HG02981 (cell line): ENCODE measurements around the gene VIT.

ENCODE experiments used
- ATAC-seq: cut with Tn5 transposase; IDR thresholded peaks from one replicate; pipeline ENCODE4 v1.9.1; 2021; ENCODE audit warnings: mild to moderate bottlenecking, moderate library complexity; ENCODE audit not compliant: unreplicated experiment

Gene VIT

DNA sequence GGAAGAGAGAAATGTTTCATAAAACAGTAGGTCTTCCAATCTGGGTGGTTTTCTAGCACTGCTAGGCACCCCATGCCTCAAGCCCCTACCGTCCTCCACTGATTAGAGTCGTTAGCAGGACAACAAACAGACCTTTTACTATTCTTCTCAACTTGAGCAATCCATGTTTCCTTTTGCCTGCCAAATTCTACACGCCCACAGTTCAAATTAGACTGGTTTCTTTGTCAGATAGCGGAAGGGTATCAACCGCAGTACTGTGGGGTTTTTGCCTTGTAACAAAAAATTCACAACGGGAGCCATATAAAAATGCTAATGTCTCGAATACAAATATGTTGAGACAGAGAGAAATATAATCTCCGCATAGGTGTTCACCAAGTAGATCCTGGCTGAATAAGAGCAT, 59.9 kb downstream of the VIT start:
- no peak for ATAC-seq

DNA sequence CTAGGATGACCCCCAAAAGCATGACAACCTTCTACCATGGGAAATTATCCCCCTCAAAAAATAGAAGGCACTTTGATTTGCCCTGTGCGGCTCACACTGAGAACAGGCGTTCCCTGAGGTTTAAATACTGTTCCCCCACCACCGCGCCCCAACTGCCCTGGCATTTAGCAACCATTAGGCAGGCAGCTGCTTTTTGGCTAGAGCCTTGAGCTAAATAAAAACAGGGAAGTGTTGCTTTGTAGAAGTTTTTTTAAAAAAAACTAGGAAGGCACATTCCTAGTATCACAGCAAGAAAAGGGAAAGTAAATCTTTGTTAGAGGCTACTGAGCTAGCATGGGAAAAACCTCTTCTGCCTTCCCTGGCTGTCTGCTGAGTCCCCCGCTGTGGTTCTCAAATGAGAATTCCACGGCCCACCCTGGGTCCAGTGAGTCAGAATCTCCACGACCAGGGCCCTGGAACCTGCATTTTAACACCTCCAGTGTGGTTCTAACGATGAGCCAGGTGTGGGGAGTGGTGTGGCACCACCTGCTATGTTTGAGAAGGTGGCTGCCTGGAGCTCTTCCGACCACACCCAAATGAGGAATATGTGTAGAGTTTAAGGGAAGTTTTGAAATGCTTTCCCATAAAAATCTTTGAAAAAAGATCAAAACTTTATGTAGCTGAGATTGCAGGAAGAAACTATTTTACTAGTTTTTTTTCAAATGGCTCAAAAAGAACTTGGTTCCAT, 66.4 kb downstream of the VIT start:
- ATAC-seq: no peak

GRCh38 chr2:36769106-36769505, 72.6 kb downstream of the VIT start:
- no peak for ATAC-seq

DNA sequence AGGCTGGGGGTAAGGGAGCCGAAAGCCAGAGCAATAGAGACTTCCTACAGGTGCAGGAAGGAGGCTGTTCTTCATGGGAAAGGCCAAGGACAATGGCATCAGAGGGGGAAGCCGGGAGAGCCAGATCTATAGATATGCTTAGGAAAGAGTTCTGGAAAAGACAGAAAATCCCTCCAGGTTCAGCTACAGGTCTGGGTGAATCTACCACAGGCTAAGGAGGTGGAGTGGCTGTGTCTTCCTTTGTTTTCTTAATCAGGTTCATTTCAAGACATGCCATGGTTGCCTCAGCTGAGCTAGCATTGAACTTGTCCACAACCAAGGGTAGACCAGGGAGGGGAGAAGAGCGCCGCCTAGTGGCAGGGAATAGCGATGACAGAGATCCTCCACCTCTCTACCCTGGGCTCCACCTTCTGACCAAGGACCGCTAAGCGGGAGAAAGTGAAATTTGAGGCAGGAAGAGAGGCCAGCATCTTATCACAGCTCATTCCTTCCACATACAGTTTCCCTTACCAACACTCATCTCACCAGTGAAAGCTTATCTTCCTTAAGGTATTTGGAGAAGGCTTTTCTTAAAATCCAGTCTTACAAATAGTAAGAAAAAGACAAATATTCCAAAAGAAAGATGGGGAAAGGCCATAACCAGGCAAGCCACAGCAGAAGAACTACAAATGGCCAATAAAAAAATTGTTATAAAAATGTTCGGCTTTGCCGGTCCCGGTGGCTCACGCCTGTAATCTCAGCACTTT, 74.2 kb downstream of the VIT start:
- no peak for ATAC-seq

GRCh38 chr2:36771671-36772070, 75.2 kb downstream of the VIT start:
- ATAC-seq: no peak

GRCh38 chr2:36773947-36774346, 77.4 kb downstream of the VIT start:
- ATAC-seq: no peak

DNA sequence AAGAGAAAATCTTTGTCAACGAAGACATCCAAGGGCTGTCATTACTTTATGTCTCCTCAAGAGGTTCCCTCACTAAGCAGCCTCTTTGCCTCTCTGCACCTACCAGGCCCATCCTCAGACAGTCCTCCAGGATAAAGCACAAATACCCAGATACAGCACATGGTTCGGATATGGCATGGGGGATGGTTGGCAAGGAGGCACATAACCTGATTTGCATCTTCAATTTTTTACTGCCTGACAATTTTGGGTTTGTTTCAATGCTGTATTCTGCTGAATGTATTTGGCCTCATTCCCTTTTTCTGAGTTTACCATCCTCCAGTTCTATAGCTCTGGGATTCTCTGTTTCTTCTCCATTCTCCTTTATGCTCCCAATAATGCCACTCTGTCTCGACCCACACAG, 78.8 kb downstream of the VIT start:
- ATAC-seq: no peak

DNA sequence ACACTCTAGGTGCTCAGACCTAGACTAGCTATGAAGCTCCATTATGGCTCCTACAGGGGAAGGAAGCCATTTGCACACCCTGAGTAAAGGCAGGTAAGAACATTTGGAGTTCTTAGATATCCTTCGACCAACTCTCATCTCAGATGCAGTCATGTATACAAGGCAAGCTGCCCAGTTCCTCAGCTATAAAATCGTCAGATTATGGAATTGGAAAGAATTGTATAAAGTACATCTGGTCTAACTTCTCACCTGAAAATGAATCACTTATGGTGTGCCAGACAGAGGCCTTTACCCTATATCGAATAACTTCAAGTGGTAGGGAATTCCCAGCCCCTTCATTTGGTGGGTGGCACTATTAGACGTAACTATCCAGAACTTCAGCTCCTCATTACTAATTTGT, 79.3 kb downstream of the VIT start:
- no peak for ATAC-seq

DNA sequence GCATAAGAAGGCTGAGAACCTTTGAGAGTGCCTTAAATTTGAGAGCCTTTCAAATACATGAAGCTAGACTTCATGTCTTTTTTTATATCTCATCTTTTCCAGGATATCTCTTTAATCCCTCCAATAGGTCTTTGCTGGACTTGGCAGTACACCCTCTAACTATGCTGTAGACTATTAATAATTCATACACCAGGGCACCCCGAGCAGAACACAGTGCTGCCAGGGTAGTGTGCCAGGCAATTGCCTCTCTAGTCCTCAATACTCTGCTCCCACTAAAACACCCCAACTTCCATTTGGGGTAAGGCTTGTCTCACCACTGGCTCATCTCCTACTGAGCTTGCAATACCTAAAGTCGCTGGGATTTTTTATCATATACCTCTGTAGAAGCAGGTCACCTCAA, 80.8 kb downstream of the VIT start:
- ATAC-seq: no peak

DNA sequence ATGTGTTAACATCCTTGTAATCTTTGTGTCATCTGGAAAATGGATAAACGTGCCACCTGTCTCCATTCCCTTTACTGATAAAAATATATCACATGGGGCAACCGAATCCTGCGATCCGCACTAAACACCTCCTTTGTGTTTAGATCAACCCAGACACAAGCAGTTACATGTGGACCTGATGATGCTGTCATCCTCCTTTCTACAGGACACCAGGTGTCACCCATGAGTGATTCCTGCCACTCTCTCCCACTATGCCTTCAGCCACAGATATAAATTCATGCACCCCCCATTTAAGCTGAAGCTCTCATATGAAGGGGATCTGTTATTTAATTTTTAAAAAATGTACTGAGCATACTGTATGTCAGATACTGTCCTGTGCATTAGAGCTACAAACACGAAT, 81.3 kb downstream of the VIT start:
- ATAC-seq: no peak

DNA sequence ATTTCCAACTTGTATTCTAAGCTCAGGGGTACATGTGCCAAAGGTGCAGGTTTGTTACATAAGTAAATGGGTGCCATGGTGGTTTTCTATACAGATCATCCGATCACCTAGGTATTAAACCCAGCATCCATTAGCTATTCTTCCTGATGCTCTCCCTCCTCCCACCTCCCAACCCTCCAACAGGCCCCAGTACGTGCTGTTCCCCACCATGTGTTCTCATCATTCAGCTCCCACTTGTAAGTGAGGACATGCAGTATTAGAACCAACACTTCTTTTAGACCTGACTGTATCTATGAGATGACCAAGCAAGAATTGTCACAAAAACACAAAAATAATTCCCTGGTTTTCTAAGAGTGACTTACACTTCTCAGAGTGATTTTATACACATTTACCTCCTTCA, 83.0 kb downstream of the VIT start:
- no peak for ATAC-seq

GRCh38 chr2:36780231-36780839, 83.8 kb downstream of the VIT start:
- ATAC-seq: peak; percentile 42

DNA sequence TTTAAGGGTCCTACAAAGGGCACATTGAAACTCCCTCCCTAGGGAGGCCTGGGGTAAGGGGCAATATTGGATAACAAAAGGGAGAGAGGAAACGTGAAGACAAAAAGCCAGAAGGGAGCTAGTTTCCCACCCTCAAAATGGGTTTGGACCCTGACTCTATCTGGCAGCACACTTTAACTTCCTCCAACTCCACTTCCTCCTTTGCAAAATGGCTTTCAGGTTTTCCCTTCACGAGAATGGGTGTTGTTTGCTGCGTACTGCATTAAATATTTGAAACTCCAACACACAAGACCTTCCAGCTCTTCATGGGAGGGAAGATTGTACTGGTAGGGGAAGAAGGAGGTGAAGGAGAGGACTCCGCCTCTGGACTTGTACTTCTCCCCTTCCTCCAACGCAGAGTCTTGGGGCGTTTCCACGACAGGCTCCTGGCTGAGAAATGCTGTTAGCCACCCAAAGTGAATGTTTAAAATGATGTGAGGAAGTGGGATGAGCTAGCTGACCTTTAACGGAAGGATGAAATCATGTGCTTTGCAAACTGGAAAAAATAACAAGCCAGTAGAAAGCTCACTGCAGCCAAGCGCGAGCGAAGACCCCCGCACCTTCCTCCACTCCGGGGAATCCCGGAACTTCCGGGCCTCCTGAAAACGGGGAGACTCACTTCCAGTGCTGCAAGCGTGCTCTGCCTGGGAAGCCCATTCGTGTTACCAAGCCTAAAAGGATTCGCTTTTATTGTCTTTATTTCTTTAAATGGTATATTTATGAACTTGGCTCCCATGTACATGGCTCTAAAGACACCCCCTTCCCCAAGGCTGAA, 85.6 kb downstream of the VIT start:
- no peak for ATAC-seq

DNA sequence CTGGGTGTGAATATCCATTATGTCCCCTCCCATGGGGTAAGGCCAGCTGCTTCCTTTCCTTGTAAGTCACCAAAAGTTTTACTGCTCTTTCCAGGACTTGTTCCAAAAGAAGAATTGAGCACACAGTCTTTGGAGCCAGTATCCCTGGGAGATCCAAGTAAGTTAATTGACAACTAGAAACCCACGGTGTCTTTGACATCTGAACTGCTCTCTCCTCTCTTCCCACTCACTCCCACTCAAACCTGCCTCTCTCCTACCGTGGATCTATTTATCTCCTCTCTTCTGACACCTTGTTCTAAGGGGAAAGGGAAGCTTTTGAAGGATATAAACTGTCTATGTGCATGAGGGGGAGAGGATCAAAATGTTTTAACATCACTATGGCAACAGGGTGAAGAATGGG, 86.7 kb downstream of the VIT start:
- no peak for ATAC-seq

DNA sequence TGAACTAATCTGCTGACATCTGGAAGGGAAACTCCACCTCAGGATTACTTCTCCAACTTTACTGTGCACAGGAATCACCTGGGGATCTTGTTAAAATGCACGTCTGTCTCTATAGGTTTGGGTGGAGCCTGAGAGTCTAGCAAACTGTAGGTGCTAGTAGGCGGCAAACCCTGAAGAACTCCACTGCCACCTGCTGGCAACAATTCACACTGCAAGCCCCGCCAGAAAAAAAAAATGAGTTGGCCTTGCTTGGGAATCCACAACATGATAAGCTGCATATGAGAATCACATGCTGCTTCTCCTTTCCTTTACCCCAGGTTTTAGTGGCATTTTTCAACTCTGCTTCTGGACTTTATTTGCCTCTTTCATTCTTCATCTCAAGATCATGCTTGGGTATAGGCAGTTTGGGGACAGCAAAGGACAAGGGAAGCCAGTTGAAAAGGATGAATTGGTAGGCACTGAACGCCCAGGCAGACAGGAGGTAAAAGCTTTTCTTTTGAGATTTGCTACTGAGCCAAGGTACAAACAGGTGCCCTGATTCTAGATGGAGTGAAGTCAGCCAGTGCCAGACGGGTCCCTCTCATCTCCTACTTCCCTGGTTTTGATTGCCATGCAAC, 88.8 kb downstream of the VIT start:
- ATAC-seq: peak; percentile 62

DNA sequence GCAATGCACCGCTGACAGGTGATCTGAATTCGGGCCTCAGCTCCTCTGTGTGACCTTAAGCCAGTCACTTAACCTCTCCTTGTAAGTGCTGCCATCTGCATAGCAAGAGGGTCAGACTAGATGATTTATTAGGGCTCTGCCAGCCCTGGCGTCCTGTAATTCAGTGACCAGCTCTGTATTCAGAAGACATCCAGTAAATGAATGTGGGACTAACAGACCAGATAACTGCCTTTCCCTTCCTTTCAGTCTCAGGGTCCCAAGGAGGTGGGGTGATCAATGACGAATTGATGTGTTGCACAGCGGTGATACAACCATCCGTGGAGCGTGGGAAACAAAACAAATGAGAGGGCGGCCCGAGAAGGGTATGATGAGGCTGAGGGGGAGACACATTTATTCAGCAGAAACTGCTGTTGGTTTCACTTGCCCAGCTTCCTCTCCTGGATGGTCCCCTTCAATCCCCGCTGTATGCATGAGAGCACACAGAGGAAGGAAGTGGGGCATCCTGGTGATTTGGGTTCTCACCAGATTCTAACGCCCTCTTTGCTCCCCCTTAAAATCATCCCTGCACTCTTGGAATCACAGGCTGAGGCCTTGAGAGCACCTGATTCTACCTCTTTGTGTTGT, 92.8 kb downstream of the VIT start:
- no peak for ATAC-seq

- no peak for ATAC-seq
These were observed 96.4 kb downstream of the VIT start for GRCh38 chr2:36792951-36793350.

DNA sequence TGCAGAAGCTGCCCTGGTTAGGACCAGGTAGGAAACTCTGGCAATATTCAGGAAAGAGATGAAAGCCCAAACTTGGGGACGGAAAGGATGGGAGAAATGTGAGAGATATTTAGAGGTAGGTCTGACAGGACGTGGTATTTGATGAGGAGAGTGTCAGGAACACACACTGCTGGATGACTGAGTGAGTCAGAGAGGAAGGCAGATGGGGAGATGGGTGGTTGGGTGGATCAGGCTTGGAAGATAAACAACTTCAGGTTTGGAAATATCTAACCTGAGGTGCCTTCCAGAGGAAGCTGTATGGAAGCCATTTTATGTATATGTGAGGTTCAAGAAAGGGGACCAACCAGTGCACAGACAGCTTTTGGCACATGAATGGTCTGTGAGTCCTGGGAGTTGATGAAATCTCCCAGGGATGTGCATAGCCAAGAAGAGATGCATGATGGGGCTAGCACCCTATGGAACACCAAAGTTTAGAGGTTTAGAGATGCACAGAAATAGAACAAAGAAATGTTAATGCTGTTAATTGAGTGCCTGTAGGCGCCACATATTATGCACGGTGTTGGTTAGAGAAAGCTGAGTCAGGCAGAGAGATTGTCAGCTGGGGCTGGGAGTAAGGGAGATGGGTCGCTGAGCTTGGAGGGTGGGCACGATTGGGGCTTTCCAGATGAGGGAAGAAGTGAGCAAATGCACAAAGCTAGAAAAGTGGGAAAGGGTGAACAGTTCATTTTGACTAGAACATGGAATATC, 101.0 kb downstream of the VIT start:
- no peak for ATAC-seq

- no peak for ATAC-seq
These were observed 102.2 kb downstream of the VIT start for GRCh38 chr2:36798724-36799123.

- ATAC-seq: no peak
These were observed 103.9 kb downstream of the VIT start for GRCh38 chr2:36800381-36800780.
